ENCODE measurements around the gene RRH. TPM values are rescaled to one million over a fixed set of nuclear protein-coding genes. Genes with fewer than 3 reads are reported as not detected.

RRH gene
- total and polyA plus RNA-seq, 2 donors (not counting 1 experiment from before 2014, with no cell fraction given): 0.28 to 0.64 TPM

- Histone ChIP-seq H3K4me3 (ENCODE audit: control extremely low read depth in 1 of 5, extremely low read depth in 1 of 5, insufficient read depth in 1 of 5, low read depth in 2 of 5, low read length in 4 of 5) (no peak overlapping the region), H4K20me1 (ENCODE audit: control insufficient read depth, insufficient read depth, low read length, poor library complexity, severe bottlenecking) (no peaks in the 10 kb centered on the region), H3K9ac (ENCODE audit: low read length) (no peak overlapping the region), H3K4me2 (replicated peaks; ENCODE audit: low read depth, low read length, poor library complexity, severe bottlenecking) (no peak overlapping the region), H3K27me3 (replicated peaks in 1 of 4; ENCODE audit: control extremely low read depth in 1 of 4, control insufficient read depth in 3 of 4, insufficient read depth in 4 of 4, low read length in 3 of 4) (no peaks in the 10 kb centered on the region), H3K27ac (ENCODE audit: low read length in 2 of 2) (no peak overlapping the region), H3K9me3 (ENCODE audit: control extremely low read depth in 1 of 3, control insufficient read depth in 2 of 3, insufficient read depth in 1 of 3, low read length in 2 of 3) (peaks cover 0 to 6% (median 4%) of the 10 kb centered on the region in 3 donors), H3K79me2 (ENCODE audit: control insufficient read depth, insufficient read depth, low read length) (no peaks in the 10 kb centered on the region), H3K36me3 (replicated peaks in 1 of 2; ENCODE audit: control extremely low read depth in 1 of 2, control insufficient read depth in 1 of 2, extremely low read depth in 1 of 2, insufficient read depth in 2 of 2, low read length in 1 of 2) (no peaks in the 10 kb centered on the region), H2AFZ (ENCODE audit: insufficient read depth, low read depth, low read length, poor library complexity, severe bottlenecking) (no peak overlapping the region), H3K4me1 (ENCODE audit: control insufficient read depth in 2 of 2, insufficient read depth in 2 of 2, low read length in 2 of 2) (no peaks in the 10 kb centered on the region)
- ChIA-PET CTCF (no interaction called here), POLR2A (no interaction called here)
- Mint-ChIP-seq H3K27me3 (no peaks in the 10 kb centered on the region), H3K4me3 (no peak overlapping the region), H3K9me3 (ENCODE audit: insufficient read depth) (peaks cover 11% of the 10 kb centered on the region), H3K4me1 (no peaks in the 10 kb centered on the region), H3K27ac (no peak overlapping the region)
- WGBS (ENCODE audit: insufficient coverage): no CpG with 5 or more reads among the region's 2 CpGs
- ATAC-seq (ENCODE audit: low read depth): no peak
- no peak for DNase-seq
- TF ChIP-seq EZH2 (IDR thresholded peaks at IDR 0.05; ENCODE audit: borderline replicate concordance, insufficient read depth, low read depth, low read length, poor library complexity, severe bottlenecking): no peak
- TF ChIP-seq, protein P1, sequence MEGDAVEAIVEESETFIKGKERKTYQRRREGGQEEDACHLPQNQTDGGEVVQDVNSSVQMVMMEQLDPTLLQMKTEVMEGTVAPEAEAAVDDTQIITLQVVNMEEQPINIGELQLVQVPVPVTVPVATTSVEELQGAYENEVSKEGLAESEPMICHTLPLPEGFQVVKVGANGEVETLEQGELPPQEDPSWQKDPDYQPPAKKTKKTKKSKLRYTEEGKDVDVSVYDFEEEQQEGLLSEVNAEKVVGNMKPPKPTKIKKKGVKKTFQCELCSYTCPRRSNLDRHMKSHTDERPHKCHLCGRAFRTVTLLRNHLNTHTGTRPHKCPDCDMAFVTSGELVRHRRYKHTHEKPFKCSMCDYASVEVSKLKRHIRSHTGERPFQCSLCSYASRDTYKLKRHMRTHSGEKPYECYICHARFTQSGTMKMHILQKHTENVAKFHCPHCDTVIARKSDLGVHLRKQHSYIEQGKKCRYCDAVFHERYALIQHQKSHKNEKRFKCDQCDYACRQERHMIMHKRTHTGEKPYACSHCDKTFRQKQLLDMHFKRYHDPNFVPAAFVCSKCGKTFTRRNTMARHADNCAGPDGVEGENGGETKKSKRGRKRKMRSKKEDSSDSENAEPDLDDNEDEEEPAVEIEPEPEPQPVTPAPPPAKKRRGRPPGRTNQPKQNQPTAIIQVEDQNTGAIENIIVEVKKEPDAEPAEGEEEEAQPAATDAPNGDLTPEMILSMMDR (IDR thresholded peaks at IDR 0.05): no peak
- intact Hi-C loops (cut with micrococcal nuclease): no loop called here
These were observed 33.5 kb downstream of the RRH start for GRCh38 chr4:109861271-109861670.

- no peak overlapping the region for H3K4me2 ChIP-seq (replicated peaks; ENCODE audit: low read depth, low read length, poor library complexity, severe bottlenecking)
- no peak overlapping the region for H2AFZ ChIP-seq (ENCODE audit: insufficient read depth, low read depth, low read length, poor library complexity, severe bottlenecking)
- Mint-ChIP-seq H3K4me3 (no peak overlapping the region), H3K27ac (no peak overlapping the region), H3K9me3 (ENCODE audit: insufficient read depth) (peaks cover 11% of the 10 kb centered on the region), H3K4me1 (no peaks in the 10 kb centered on the region), H3K27me3 (no peaks in the 10 kb centered on the region)
- H3K36me3 ChIP-seq (replicated peaks in 1 of 2; ENCODE audit: control extremely low read depth in 1 of 2, control insufficient read depth in 1 of 2, extremely low read depth in 1 of 2, insufficient read depth in 2 of 2, low read length in 1 of 2): no peaks in the 10 kb centered on the region
- ChIA-PET POLR2A (no interaction called here), CTCF (no interaction called here)
- TF ChIP-seq, protein P1 (IDR thresholded peaks at IDR 0.05): no peak
- TF ChIP-seq EZH2 (IDR thresholded peaks at IDR 0.05; ENCODE audit: borderline replicate concordance, insufficient read depth, low read depth, low read length, poor library complexity, severe bottlenecking): no peak
- H3K79me2 ChIP-seq (ENCODE audit: control insufficient read depth, insufficient read depth, low read length): no peaks in the 10 kb centered on the region
- no peak overlapping the region for H3K27ac ChIP-seq (ENCODE audit: low read length in 2 of 2)
- no peaks in the 10 kb centered on the region for H4K20me1 ChIP-seq (ENCODE audit: control insufficient read depth, insufficient read depth, low read length, poor library complexity, severe bottlenecking)
- H3K4me1 ChIP-seq (ENCODE audit: control insufficient read depth in 2 of 2, insufficient read depth in 2 of 2, low read length in 2 of 2): no peaks in the 10 kb centered on the region
- WGBS (ENCODE audit: insufficient coverage): no CpG with 5 or more reads among the region's 3 CpGs
- no peak overlapping the region for H3K9ac ChIP-seq (ENCODE audit: low read length)
- intact Hi-C loops (cut with micrococcal nuclease): no loop called here
- H3K9me3 ChIP-seq (ENCODE audit: control extremely low read depth in 1 of 3, control insufficient read depth in 2 of 3, insufficient read depth in 1 of 3, low read length in 2 of 3): peaks cover 0 to 6% (median 4%) of the 10 kb centered on the region in 3 donors
- H3K27me3 ChIP-seq (replicated peaks in 1 of 4; ENCODE audit: control extremely low read depth in 1 of 4, control insufficient read depth in 3 of 4, insufficient read depth in 4 of 4, low read length in 3 of 4): no peaks in the 10 kb centered on the region
- ATAC-seq (ENCODE audit: low read depth): no peak
- DNase-seq: no peak
- H3K4me3 ChIP-seq (ENCODE audit: control extremely low read depth in 1 of 5, extremely low read depth in 1 of 5, insufficient read depth in 1 of 5, low read depth in 2 of 5, low read length in 4 of 5): no peak overlapping the region
These were observed 34.2 kb downstream of the RRH start for GRCh38 chr4:109861916-109862511.
